Activated CD4-positive, alpha-beta memory T cell treated with anti-CD3 and anti-CD28 coated beads, Interleukin-2, amount 10 ng/mL, durations not matched to agents 7 days and 5 days (primary cell): ENCODE data around the gene TGFB1I1. TPM values are rescaled to one million over a fixed set of nuclear protein-coding genes. Genes with fewer than 3 reads are reported as not detected.

Experiments used
- CTCF ChIA-PET: fragments of 350-600 bp; sonication (Branson Sonifier 250); formaldehyde crosslinking; loops from one replicate; lab custom pipeline; 2021; ENCODE audit warnings: antibody characterized with exemption, inconsistent platforms; lab: Charles Lee
- POLR2A ChIA-PET: fragments of 350-600 bp; sonication (Branson Sonifier 250); formaldehyde crosslinking; loops from one replicate; lab custom pipeline; 2021; ENCODE audit warnings: antibody characterized with exemption; lab: Charles Lee
- DNase-seq: peaks from one replicate; pipeline ENCODE4 v3.0.0-alpha.2; 2020
- H3K27ac Mint-ChIP-seq: one replicate; pipeline ENCODE4 v1.8.0; 2021; ENCODE audit warnings: mild to moderate bottlenecking, mixed read lengths
- H3K27me3 Mint-ChIP-seq: one replicate; pipeline ENCODE4 v1.8.0; 2021; ENCODE audit warnings: mixed read lengths
- H3K36me3 Mint-ChIP-seq: one replicate; pipeline ENCODE4 v1.8.0; 2021; ENCODE audit warnings: low read depth, mixed read lengths
- H3K4me1 Mint-ChIP-seq: one replicate; pipeline ENCODE4 v1.8.0; 2021; ENCODE audit warnings: mixed read lengths
- H3K4me3 Mint-ChIP-seq: one replicate; pipeline ENCODE4 v1.8.0; 2021; ENCODE audit warnings: mild to moderate bottlenecking, mixed read lengths
- H3K9me3 Mint-ChIP-seq: one replicate; pipeline ENCODE4 v1.8.0; 2021; ENCODE audit warnings: mixed read lengths
- total RNA-seq, 2 experiments: library from RNA; stranded (reverse); gene quantifications; one replicate each; pipeline ENCODE4 v1.2.3, GENCODE V29; 2021

The TGFB1I1 gene
- total RNA-seq, 2 experiments from 2014 or later: 0.25 to 0.38 TPM

DNA sequence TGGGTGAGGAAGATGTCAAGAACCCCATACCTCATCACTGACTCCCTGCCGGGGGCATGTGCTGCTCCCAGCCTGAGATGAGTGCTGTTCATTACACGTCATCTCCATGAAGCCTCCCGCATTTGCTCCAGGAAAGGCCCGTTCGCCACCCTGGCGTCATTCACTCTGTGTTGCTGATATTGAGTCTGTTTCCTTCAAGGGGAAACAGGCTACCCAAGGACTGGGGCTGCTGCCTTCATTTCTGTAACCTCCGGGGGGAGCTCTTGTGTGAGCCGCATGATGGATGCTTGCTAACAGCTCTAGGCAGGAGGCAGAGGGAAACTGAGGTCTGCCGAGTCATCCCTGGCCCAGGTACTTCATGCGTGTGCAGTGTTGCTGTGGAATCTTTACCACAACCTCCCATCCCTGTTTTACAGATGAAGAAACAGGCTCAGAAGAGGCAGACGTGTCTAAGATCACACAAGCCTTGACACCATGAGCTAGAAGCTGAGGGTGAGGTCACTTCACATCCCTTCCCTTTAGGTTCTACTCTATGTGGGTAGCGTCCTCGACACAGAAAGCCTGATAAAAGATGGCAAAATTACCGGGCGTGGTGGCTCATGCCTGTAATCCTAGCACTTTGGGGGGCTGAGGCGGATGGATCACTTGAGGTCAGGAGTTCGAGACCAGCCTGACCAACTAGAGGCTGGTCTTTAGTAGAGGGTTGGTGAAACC, 16.2 kb upstream of the TGFB1I1 start:
- Mint-ChIP-seq H3K4me1 (peaks cover 58% of the 10 kb centered on the region), H3K4me3 (no peak overlapping the region), H3K27ac (no peak overlapping the region), H3K9me3 (no peaks in the 10 kb centered on the region), H3K36me3 (peaks cover 15% of the 10 kb centered on the region), H3K27me3 (no peaks in the 10 kb centered on the region)
- ChIA-PET POLR2A (interaction anchor here (1.0 to 1.4 kb wide), 4 partner anchors 9 to 413 kb away, joined by 3 to 5 read pairs (median 3); partner anchors contain the start of genes ZNF646 and ZNF668), CTCF (interaction anchor here (0.7 to 6.7 kb wide), 12 partner anchors 11 to 417 kb away, joined by 3 to 69 read pairs (median 3); partner anchors contain the start of genes FUS, KAT8 and ZNF843)
- DNase-seq: peak; percentile 47

GRCh38 chr16:31456988-31457360, 15.0 kb upstream of the TGFB1I1 start:
- no peak for DNase-seq
- peaks cover 15% of the 10 kb centered on the region for H3K36me3 Mint-ChIP-seq
- H3K27me3 Mint-ChIP-seq: no peaks in the 10 kb centered on the region
- H3K27ac Mint-ChIP-seq: no peak overlapping the region
- H3K9me3 Mint-ChIP-seq: no peaks in the 10 kb centered on the region
- peak overlapping the region; percentile 92 for H3K4me3 Mint-ChIP-seq
- H3K4me1 Mint-ChIP-seq: peaks cover 56% of the 10 kb centered on the region
- POLR2A ChIA-PET: interaction anchor here (1.0 to 5.2 kb wide), 6 partner anchors 11 to 416 kb away, joined by 3 to 66 read pairs (median 22); partner anchors contain the start of genes FUS, ZNF267 and ZNF843
- CTCF ChIA-PET: interaction anchor here (0.7 to 6.7 kb wide), 6 partner anchors 12 to 415 kb away, joined by 3 to 69 read pairs (median 8); partner anchors contain the start of genes COX6A2 and ZNF843

- Mint-ChIP-seq H3K9me3 (no peaks in the 10 kb centered on the region), H3K27me3 (no peaks in the 10 kb centered on the region), H3K36me3 (peaks cover 21% of the 10 kb centered on the region), H3K4me1 (peaks cover 53% of the 10 kb centered on the region), H3K27ac (peak overlapping the region; percentile 91), H3K4me3 (peak overlapping the region; percentile 92)
- CTCF ChIA-PET: interaction anchor here (0.7 to 6.7 kb wide), 10 partner anchors 16 to 504 kb away, joined by 3 to 69 read pairs (median 10); partner anchors contain the start of genes ZNF267 and ZNF843
- peak; percentile 79 for DNase-seq
- POLR2A ChIA-PET: interaction anchor here (0.9 to 5.2 kb wide), 25 partner anchors 10 to 418 kb away, joined by 3 to 66 read pairs (median 7); partner anchors contain the start of genes FUS, PYCARD, RUSF1 and ZNF267
Measured at GRCh38 chr16:31458073-31458843, 13.7 kb upstream of the TGFB1I1 start.

- Mint-ChIP-seq H3K4me3 (peak within 1 kb of the TSS; percentile 92), H3K27me3 (no peaks in the 10 kb centered on the region), H3K36me3 (peaks cover 26% of the 10 kb centered on the region), H3K4me1 (peaks cover 48% of the 10 kb centered on the region), H3K9me3 (no peaks in the 10 kb centered on the region), H3K27ac (peak within 1 kb of the TSS; percentile 92)
- ChIA-PET CTCF (interaction anchor here (0.7 to 6.7 kb wide), 11 partner anchors 9 to 505 kb away, joined by 3 to 69 read pairs (median 8); partner anchors contain the start of genes ZNF267 and ZNF843), POLR2A (interaction anchor here (0.8 to 5.2 kb wide), 30 partner anchors 10 to 462 kb away, joined by 3 to 66 read pairs (median 4); partner anchors contain the start of genes FUS, PYCARD, RUSF1 and ZNF267)
- DNase-seq: peak; percentile 98
Measured at GRCh38 chr16:31458844-31459686, 12.9 kb upstream of the TGFB1I1 start, which contains the start of gene ARMC5. TSS of gene ARMC5 (plus strand) at chr16:31459501. CDS start at chr16:31459525, 24 bp downstream.

DNA sequence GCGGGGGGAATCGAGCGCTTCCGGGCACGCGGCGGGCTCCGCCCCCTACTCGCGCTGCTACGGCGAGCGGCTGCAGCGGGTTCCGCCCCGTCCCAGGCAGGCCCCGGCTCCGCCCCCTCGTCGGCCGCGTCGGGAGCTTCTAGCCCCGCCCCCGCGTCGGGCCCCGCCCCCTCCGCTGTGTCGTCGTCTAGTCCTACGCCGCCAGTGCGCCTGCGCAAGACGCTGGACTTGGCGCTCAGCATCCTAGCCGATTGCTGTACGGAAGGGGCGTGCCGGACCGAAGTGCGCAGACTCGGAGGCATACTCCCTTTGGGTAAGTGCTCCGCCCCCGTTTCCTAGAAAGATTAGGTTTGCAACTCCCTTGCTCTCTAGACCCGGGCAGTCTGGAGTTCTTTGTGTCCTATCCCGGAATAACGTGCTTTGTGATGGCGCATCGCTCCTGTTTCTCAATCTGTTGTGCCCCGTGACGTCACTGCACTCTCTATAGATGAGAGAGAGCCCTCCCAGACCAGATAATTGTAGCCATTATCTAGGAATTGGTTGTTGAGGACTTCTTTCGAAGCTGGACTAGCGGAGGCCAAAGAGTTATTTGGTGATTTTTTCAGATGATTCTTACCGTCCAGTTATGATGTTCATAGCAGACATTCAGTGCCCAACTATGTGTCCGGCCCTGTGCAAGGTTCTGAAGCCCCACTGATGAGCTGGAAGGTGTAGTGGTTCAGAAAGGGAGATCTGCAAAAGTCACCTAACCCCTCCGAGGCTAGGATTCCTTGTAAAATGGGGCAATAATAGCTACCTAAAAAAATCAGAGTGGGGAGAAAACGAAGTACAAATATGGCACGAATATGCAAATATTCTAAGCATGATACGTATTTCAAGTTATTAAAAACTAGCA, 12.0 kb upstream of the TGFB1I1 start:
- Mint-ChIP-seq H3K27ac (peak overlapping the region; percentile 92), H3K36me3 (peaks cover 28% of the 10 kb centered on the region), H3K4me3 (peak overlapping the region; percentile 92), H3K27me3 (no peaks in the 10 kb centered on the region), H3K4me1 (peaks cover 47% of the 10 kb centered on the region), H3K9me3 (no peaks in the 10 kb centered on the region)
- POLR2A ChIA-PET: interaction anchor here (0.7 to 5.2 kb wide), 30 partner anchors 8 to 463 kb away, joined by 3 to 66 read pairs (median 4); partner anchors contain the start of genes FUS, ITGAX, PYCARD and RUSF1
- DNase-seq: peak; percentile 100
- CTCF ChIA-PET: interaction anchor here (0.9 to 6.7 kb wide), 38 partner anchors 8 to 645 kb away, joined by 3 to 69 read pairs (median 4); partner anchors contain the start of genes FUS, HSD3B7, PYCARD and RUSF1

- H3K9me3 Mint-ChIP-seq: no peaks in the 10 kb centered on the region
- POLR2A ChIA-PET: interaction anchor here (0.7 to 5.2 kb wide), 19 partner anchors 9 to 421 kb away, joined by 3 to 66 read pairs (median 4); partner anchors contain the start of genes FUS, ITGAX, PYCARD and RUSF1
- peak overlapping the region; percentile 86 for H3K4me3 Mint-ChIP-seq
- no peak for DNase-seq
- H3K36me3 Mint-ChIP-seq: peaks cover 31% of the 10 kb centered on the region
- H3K4me1 Mint-ChIP-seq: peaks cover 41% of the 10 kb centered on the region
- CTCF ChIA-PET: interaction anchor here (0.9 to 6.7 kb wide), 36 partner anchors 9 to 646 kb away, joined by 3 to 69 read pairs (median 4); partner anchors contain the start of genes FUS, HSD3B7, PYCARD and RUSF1
- H3K27ac Mint-ChIP-seq: peak overlapping the region; percentile 92
- no peaks in the 10 kb centered on the region for H3K27me3 Mint-ChIP-seq
Measured at GRCh38 chr16:31460582-31461002, 11.4 kb upstream of the TGFB1I1 start.

DNA sequence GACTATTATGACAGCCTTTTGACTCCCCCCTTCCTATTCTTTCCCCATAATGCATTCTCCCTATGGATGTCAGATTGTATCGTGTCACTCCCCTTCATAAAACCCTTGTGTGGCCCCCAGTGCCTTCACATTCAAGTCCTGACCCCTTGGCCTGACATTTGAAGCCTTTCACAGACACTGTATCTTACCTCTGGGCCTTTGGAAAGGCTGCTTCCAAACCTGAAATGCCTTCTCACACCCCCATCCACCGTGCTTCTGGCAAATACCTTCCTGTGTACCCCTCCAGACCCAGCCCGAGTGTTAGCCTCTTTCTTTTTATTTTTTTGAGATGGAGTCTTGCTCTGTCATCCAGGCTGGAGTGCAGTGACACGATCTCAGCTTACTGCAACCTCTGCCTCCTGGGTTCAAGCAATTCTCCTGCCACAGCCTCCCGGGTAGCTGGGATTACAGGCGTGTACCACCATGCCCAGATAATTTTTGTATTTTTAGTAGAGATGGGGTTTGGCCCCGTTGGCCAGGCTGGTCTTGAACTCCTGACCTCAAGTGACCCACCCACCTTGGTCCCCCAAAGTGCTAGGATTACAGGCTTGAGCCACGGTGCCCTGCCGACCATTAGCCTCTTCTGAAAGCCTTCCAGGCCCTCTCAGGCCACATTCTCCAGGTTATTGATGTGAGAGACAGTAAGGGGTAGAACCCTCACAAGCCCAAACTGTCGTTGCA, 10.6 kb upstream of the TGFB1I1 start:
- ChIA-PET CTCF (interaction anchor here (0.6 to 6.7 kb wide), 34 partner anchors 9 to 511 kb away, joined by 3 to 69 read pairs (median 5); partner anchors contain the start of genes HSD3B7, PYCARD, RUSF1 and TGFB1I1), POLR2A (interaction anchor here (0.7 to 5.2 kb wide), 13 partner anchors 15 to 420 kb away, joined by 3 to 66 read pairs (median 20); partner anchors contain the start of genes FUS, PYCARD, RUSF1 and ZNF267)
- Mint-ChIP-seq H3K4me3 (no peak overlapping the region), H3K4me1 (peaks cover 34% of the 10 kb centered on the region), H3K27ac (peak overlapping the region; percentile 42), H3K27me3 (no peaks in the 10 kb centered on the region), H3K9me3 (no peaks in the 10 kb centered on the region), H3K36me3 (peaks cover 31% of the 10 kb centered on the region)
- no peak for DNase-seq

GRCh38 chr16:31461921-31462804, 9.8 kb upstream of the TGFB1I1 start:
- H3K9me3 Mint-ChIP-seq: no peaks in the 10 kb centered on the region
- no peaks in the 10 kb centered on the region for H3K27me3 Mint-ChIP-seq
- H3K4me3 Mint-ChIP-seq: no peak overlapping the region
- POLR2A ChIA-PET: interaction anchor here (1.1 to 5.2 kb wide), 2 partner anchors 283 to 411 kb away, joined by 3 to 66 read pairs; partner anchors contain the start of genes FUS and ZNF267
- CTCF ChIA-PET: interaction anchor here (1.9 to 6.7 kb wide), 2 partner anchors 8 to 407 kb away, joined by 15 to 69 read pairs; partner anchors contain the start of gene TGFB1I1
- peaks cover 32% of the 10 kb centered on the region for H3K36me3 Mint-ChIP-seq
- peaks cover 32% of the 10 kb centered on the region for H3K4me1 Mint-ChIP-seq
- DNase-seq: no peak
- H3K27ac Mint-ChIP-seq: no peak overlapping the region

- Mint-ChIP-seq H3K4me1 (peaks cover 27% of the 10 kb centered on the region), H3K36me3 (peaks cover 26% of the 10 kb centered on the region), H3K27ac (no peak overlapping the region), H3K4me3 (no peak overlapping the region), H3K9me3 (no peaks in the 10 kb centered on the region), H3K27me3 (no peaks in the 10 kb centered on the region)
- ChIA-PET CTCF (no interaction called here), POLR2A (no interaction called here)
- DNase-seq: no peak
Measured at GRCh38 chr16:31464348-31464769, 7.6 kb upstream of the TGFB1I1 start.
